ENCODE measurements around the gene RTKN.

DNA sequence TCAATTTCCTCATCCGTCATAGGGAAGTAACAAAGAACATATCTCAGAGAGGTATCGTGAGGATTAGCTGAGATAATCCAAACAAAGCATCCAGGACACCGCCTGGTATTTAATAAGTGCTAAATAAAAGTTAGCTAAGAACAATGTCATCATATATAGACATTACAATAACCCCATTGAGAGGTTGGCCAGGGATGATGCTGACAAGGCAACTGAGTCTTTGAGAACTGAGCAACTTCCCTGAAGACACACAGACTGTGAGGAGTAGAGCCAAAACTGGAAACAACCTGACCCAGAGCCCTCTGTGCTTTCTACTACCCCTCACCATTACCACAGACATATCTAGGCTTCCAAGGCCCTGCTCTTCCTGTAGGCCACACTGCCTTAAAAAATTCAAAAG lies 60.0 kb downstream of the RTKN start:
- no peak for TF ChIP-seq ZNF274 (IDR thresholded peaks at IDR 0.05; ENCODE audit: insufficient read depth, insufficient read length)
- TF ChIP-seq, protein P1, sequence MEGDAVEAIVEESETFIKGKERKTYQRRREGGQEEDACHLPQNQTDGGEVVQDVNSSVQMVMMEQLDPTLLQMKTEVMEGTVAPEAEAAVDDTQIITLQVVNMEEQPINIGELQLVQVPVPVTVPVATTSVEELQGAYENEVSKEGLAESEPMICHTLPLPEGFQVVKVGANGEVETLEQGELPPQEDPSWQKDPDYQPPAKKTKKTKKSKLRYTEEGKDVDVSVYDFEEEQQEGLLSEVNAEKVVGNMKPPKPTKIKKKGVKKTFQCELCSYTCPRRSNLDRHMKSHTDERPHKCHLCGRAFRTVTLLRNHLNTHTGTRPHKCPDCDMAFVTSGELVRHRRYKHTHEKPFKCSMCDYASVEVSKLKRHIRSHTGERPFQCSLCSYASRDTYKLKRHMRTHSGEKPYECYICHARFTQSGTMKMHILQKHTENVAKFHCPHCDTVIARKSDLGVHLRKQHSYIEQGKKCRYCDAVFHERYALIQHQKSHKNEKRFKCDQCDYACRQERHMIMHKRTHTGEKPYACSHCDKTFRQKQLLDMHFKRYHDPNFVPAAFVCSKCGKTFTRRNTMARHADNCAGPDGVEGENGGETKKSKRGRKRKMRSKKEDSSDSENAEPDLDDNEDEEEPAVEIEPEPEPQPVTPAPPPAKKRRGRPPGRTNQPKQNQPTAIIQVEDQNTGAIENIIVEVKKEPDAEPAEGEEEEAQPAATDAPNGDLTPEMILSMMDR (IDR thresholded peaks at IDR 0.05 in 2 of 3, conservative IDR thresholded peaks at IDR 0.05 in 1 of 3; ENCODE audit: control insufficient read depth in 2 of 3, extremely low read depth in 1 of 3, insufficient read depth in 1 of 3, low read depth in 3 of 3, low read length in 3 of 3) = no peak
